ENCODE results near the gene ADPRH. TPM values are rescaled to one million over a fixed set of nuclear protein-coding genes. Genes with fewer than 3 reads are reported as not detected.

ADPRH gene
- total RNA-seq, 1 donor from 2014 or later = 2.6 TPM

GRCh38 chr3:119595639-119596334 is 16.5 kb downstream of the ADPRH start:
- H3K27ac Mint-ChIP-seq (ENCODE audit: unreplicated experiment) = no peak overlapping the region
- Histone ChIP-seq H2AFZ (ENCODE audit: low read depth, low read length) (peak overlapping the region; percentile 38), H3K27me3 (ENCODE audit: insufficient read depth, low read length) (no peaks in the 10 kb centered on the region), H3K9me3 (ENCODE audit: insufficient read depth, low read depth, low read length) (no peaks in the 10 kb centered on the region), H3K36me3 (ENCODE audit: insufficient read depth, low read length) (no peaks in the 10 kb centered on the region), H3K27ac (ENCODE audit: low read depth, low read length) (no peak overlapping the region), H3K4me3 (ENCODE audit: insufficient read depth, low read depth, low read length) (no peak overlapping the region), H3K4me1 (ENCODE audit: insufficient read depth, low read length) (peaks cover 10% of the 10 kb centered on the region), H3K79me2 (ENCODE audit: insufficient read depth, low read length) (no peaks in the 10 kb centered on the region), H4K20me1 (ENCODE audit: insufficient read depth, low read length) (no peaks in the 10 kb centered on the region), H3K9ac (ENCODE audit: low read length) (no peak overlapping the region), H3K4me2 (ENCODE audit: low read length) (peak overlapping the region; percentile 68)
- no peak overlapping the region for H3K4me3 Mint-ChIP-seq (ENCODE audit: unreplicated experiment)
- peaks cover under 1% of the 10 kb centered on the region for H3K9me3 Mint-ChIP-seq (ENCODE audit: unreplicated experiment)
- FAIRE-seq = no peak
- H3K36me3 Mint-ChIP-seq (ENCODE audit: low read depth, unreplicated experiment) = peaks cover 2% of the 10 kb centered on the region
- no peaks in the 10 kb centered on the region for H3K27me3 Mint-ChIP-seq (ENCODE audit: low read depth, unreplicated experiment)
- TF ChIP-seq CTCF (IDR thresholded peaks at IDR 0.05; ENCODE audit: insufficient read depth, low read depth, low read length) (no peak), EZH2 (IDR thresholded peaks at IDR 0.05; ENCODE audit: insufficient read depth, low read length) (no peak)
- H3K4me1 Mint-ChIP-seq (ENCODE audit: low read depth, unreplicated experiment) = peaks cover 44% of the 10 kb centered on the region
- no peak for DNase-seq (ENCODE audit: low read depth)

DNA sequence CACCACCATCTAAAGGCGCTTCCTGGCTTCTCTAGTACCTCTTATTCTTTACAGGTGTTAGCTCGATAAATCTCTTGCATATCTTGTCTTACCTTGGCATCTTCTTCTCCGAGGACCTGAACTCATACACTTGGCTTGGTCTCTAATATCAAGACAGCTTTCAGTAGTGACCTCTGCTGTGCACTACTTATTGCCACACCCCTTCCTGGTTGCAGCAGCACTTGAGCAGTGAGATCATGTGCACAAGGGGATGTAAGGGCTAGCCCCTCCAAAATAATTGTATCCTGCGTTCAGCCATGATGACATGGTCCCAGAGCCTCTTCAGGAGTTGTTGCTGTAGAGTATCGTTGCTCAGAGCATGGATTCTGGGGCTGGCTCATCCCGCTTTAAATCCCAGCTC is 17.1 kb downstream of the ADPRH start:
- DNase-seq (ENCODE audit: low read depth) = no peak
- H3K36me3 Mint-ChIP-seq (ENCODE audit: low read depth, unreplicated experiment) = peaks cover 2% of the 10 kb centered on the region
- Histone ChIP-seq H3K27ac (ENCODE audit: low read depth, low read length) (no peak overlapping the region), H3K4me3 (ENCODE audit: insufficient read depth, low read depth, low read length) (no peak overlapping the region), H3K4me1 (ENCODE audit: insufficient read depth, low read length) (peaks cover 10% of the 10 kb centered on the region), H3K9me3 (ENCODE audit: insufficient read depth, low read depth, low read length) (no peaks in the 10 kb centered on the region), H3K36me3 (ENCODE audit: insufficient read depth, low read length) (no peaks in the 10 kb centered on the region), H3K4me2 (ENCODE audit: low read length) (no peak overlapping the region), H3K27me3 (ENCODE audit: insufficient read depth, low read length) (no peaks in the 10 kb centered on the region), H3K79me2 (ENCODE audit: insufficient read depth, low read length) (no peaks in the 10 kb centered on the region), H2AFZ (ENCODE audit: low read depth, low read length) (peak overlapping the region; percentile 38), H3K9ac (ENCODE audit: low read length) (no peak overlapping the region), H4K20me1 (ENCODE audit: insufficient read depth, low read length) (no peaks in the 10 kb centered on the region)
- H3K9me3 Mint-ChIP-seq (ENCODE audit: unreplicated experiment) = no peaks in the 10 kb centered on the region
- no peak for TF ChIP-seq CTCF (IDR thresholded peaks at IDR 0.05; ENCODE audit: insufficient read depth, low read depth, low read length)
- TF ChIP-seq EZH2 (IDR thresholded peaks at IDR 0.05; ENCODE audit: insufficient read depth, low read length) = no peak
- H3K4me3 Mint-ChIP-seq (ENCODE audit: unreplicated experiment) = no peak overlapping the region
- no peak for FAIRE-seq
- peaks cover 44% of the 10 kb centered on the region for H3K4me1 Mint-ChIP-seq (ENCODE audit: low read depth, unreplicated experiment)
- H3K27ac Mint-ChIP-seq (ENCODE audit: unreplicated experiment) = peak overlapping the region; percentile 21
- H3K27me3 Mint-ChIP-seq (ENCODE audit: low read depth, unreplicated experiment) = no peaks in the 10 kb centered on the region
